GM18520 (cell line): Measurements from ENCODE around the gene MAN2B1.
"Not testable (repeated sequence)": the region's sequence is repeated elsewhere in the genome, so short reads cannot be mapped to it uniquely, and the experiment has no call there.

Source experiments
- ATAC-seq: cut with Tn5 transposase; IDR thresholded peaks from one replicate; pipeline ENCODE4 v1.9.1; 2021; ENCODE audit not compliant: unreplicated experiment

MAN2B1 gene

GRCh38 chr19:12664406-12665280, 1.9 kb downstream of the MAN2B1 start:
- no peak for ATAC-seq

GRCh38 chr19:12660980-12661379, 5.6 kb downstream of the MAN2B1 start:
- ATAC-seq, result no peak

- ATAC-seq, result no peak
Observed at GRCh38 chr19:12657966-12658365, 8.6 kb downstream of the MAN2B1 start.

- no peak for ATAC-seq
Observed at GRCh38 chr19:12656899-12657571, 9.5 kb downstream of the MAN2B1 start.

DNA sequence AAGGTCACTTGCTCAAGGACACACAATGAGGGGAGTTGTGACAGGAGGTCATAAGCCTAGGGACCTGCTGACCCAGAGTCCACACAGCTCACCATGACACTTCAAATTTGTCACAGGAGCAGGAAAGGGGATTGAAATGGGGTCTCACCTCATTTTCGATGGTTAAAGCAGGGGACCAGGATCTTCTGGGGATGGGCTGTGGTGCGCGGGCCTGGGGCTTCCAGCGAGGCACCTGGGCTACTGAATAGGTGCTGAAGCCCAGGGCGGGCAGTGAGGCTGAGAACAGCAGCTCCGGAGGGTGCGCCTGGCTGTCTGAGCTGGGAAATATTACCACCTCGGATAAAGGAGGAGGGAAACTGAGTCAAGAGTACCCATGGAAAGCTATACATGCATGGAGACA, 11.0 kb downstream of the MAN2B1 start:
- no peak for ATAC-seq

GRCh38 chr19:12652219-12652618, 14.3 kb downstream of the MAN2B1 start:
- no peak for ATAC-seq

GRCh38 chr19:12649941-12650340, 16.6 kb downstream of the MAN2B1 start:
- ATAC-seq, result no peak

GRCh38 chr19:12648088-12648487, 18.5 kb downstream of the MAN2B1 start:
- ATAC-seq, result no peak

DNA sequence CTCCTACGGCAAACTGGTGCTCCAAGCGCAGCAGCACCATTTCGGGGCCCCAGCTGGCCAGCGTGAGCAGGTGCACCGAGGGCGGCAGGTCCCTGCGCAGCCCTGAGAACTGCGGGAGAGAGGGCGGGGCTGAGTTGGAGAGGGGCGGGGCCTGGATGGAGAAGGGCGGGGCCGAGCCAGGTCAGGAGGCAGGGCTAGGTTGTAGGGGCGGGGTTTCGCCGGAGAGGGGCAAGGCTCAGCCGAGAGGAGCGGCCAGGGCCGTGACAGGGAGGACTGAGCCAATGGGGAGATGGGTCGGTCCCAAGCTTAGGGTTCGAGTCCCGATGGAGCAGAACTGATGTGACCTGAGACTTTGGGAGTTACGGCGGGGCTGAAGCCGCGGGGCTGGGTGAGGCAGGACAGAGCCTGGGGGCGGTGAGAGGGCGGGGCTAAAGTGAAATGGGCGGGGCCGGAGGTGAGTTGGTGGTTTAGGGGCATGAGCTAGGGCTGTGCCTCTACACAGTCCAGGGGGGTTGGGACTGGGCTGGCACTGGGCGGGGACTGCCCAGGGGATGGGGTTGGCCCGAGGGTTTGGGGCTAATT, 19.0 kb downstream of the MAN2B1 start:
- ATAC-seq, result no peak

- no peak for ATAC-seq
Observed at GRCh38 chr19:12647047-12647446, 19.5 kb downstream of the MAN2B1 start.

- ATAC-seq, result no peak
Observed at GRCh38 chr19:12646551-12646950, 20.0 kb downstream of the MAN2B1 start.

DNA sequence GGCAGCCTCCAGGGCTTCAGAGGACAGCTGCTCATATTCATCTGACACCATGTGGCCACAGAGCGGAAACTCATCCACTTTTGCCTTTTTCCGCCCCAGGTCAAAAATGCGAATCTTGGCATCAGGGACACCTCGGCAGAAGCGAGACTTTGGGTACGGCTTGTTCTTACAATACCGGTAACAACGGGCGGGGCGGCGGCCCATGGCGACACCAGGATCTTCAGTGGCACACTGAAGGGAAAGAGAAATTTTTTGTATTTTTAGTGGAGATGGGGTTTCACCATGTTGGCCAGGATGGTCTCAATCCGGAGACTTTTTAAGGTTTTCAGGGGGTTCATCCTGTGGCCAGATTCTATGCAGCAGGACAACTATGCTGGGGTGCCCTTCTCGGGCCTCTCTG, 22.8 kb downstream of the MAN2B1 start:
- not testable (repeated sequence) for ATAC-seq

- no peak for ATAC-seq
Observed at GRCh38 chr19:12642506-12642905, 24.0 kb downstream of the MAN2B1 start.

- ATAC-seq, result no peak
Observed at GRCh38 chr19:12641456-12641855, 25.1 kb downstream of the MAN2B1 start.

DNA sequence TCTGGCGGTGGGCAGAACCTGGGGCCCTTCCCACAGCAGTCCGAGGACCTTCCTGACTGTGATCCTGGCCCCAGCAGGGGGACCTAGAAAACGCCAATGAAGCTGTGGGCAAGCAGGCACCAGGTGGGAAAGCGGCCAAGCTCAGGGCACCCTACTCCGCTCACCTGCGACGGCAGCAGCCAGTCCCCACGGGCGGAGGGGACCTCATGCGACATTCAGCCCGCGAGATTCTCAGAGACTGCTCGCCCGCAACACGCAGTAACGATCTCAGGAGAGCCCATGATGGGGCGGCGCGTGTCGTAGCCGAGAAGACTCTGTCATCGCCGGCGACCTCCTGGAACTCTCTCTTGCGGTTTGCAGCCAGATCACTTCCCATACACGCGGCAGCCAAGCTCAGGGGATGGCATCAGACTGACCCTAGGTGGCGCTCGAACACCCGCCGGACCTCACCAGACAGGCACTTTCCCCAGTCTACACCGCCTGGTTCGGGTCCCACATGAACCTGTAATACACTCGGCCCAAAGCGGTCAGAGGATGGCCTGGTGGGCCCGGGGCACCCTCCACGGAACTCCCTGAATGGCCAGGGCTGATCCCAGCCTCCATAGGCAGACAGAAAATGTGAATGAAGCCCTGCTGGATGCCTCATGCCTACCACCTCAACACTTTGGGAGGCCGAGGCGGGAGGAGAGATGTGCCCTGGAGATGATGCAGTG, 26.5 kb downstream of the MAN2B1 start:
- no peak for ATAC-seq

GRCh38 chr19:12638611-12639182, 27.8 kb downstream of the MAN2B1 start:
- ATAC-seq, result no peak

DNA sequence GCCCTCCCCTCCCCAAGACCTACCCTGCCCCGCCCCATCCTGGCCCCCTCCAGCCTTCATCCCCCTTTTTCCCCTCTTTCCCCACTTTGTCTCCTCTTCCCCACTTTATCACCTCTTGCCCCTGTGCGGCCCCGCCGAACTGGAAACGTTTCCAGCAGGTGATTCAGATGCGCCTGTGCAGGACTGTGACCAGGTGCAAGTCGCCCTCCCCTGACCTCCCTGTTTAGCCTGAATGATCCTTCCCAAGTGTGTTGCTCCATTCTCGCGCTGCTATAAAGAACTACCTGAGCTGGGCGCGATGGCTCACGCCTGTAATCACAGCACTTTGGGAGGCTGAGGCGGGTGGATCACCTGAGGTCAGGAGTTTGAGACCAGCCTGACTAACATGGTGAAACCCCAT, 29.9 kb downstream of the MAN2B1 start:
- ATAC-seq, result no peak

GRCh38 chr19:12629215-12629614, 37.3 kb downstream of the MAN2B1 start:
- ATAC-seq, result no peak

DNA sequence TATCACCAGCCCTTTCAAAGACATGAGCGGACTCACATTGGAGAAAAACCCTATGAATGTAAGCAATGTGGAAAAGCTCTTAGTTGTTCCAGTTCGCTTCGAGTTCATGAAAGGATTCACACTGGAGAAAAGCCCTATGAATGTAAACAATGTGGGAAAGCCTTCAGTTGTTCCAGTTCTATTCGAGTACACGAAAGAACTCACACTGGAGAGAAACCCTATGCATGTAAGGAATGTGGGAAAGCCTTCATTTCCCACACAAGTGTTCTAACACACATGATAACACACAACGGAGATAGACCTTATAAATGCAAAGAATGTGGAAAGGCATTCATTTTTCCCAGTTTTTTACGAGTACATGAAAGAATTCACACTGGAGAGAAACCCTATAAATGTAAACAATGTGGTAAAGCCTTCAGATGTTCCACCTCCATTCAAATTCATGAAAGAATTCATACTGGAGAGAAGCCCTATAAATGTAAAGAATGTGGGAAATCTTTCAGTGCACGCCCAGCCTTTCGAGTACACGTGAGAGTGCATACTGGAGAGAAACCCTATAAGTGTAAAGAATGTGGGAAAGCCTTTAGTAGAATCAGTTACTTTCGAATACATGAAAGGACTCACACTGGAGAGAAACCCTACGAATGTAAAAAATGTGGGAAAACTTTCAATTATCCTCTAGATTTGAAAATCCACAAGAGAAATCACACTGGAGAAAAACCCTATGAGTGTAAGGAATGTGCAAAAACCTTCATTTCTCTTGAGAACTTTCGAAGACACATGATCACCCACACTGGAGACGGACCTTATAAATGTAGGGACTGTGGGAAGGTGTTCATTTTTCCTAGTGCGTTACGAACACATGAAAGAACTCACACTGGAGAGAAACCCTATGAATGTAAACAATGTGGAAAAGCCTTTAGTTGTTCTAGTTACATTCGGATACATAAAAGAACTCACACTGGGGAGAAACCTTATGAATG, 38.2 kb downstream of the MAN2B1 start:
- no peak for ATAC-seq

GRCh38 chr19:12626958-12627357, 39.6 kb downstream of the MAN2B1 start:
- ATAC-seq, result no peak
